Testis (tissue), 2 donors: Measurements from ENCODE around the gene TMEM106C.

Source experiments
- CTCF ChIP-seq, 3 experiments: fragments of 450-650 bp in 2 of 3; fragments of 200-600 bp in 1 of 3; sonication (generic) in 1 of 3; IDR thresholded peaks; one replicate each; pipeline ENCODE4 v1.5.1; 2016 to 2019; ENCODE audit warnings: antibody characterized with exemption in 3 of 3, mild to moderate bottlenecking in 2 of 3, moderate library complexity in 1 of 3
- POLR2A ChIP-seq: fragments of 450-650 bp; IDR thresholded peaks from one replicate; pipeline ENCODE4 v1.6.1; 2017; ENCODE audit warnings: antibody characterized with exemption, mild to moderate bottlenecking, moderate library complexity

GRCh38 chr12:48000878-48001504 lies 37.6 kb downstream of the TMEM106C start:
- no peak for TF ChIP-seq CTCF (IDR thresholded peaks at IDR 0.05)
- TF ChIP-seq POLR2A: no peak
